Urinary bladder (tissue), 4 donors: ENCODE data around the gene C13orf46. TPM values are rescaled to one million over a fixed set of nuclear protein-coding genes. Genes with fewer than 3 reads are reported as not detected.
"Not testable (repeated sequence)": the region's sequence is repeated elsewhere in the genome, so short reads cannot be mapped to it uniquely, and the experiment has no call there.

ENCODE experiments used
- DNase-seq: peaks from one replicate; pipeline ENCODE4 v3.0.0-alpha.2; 2015; ENCODE audit errors: extremely low spot score
- H3K27ac ChIP-seq: one replicate; pipeline ENCODE4 v1.5.1; 2013; ENCODE audit warnings: low read depth, mild to moderate bottlenecking, moderate library complexity
- H3K36me3 ChIP-seq: one replicate; pipeline ENCODE4 v1.6.1; 2013; ENCODE audit warnings: mild to moderate bottlenecking, moderate library complexity; ENCODE audit not compliant: insufficient read depth
- H3K4me1 ChIP-seq: one replicate; pipeline ENCODE4 v1.6.1; 2013; ENCODE audit warnings: mild to moderate bottlenecking, moderate library complexity; ENCODE audit not compliant: insufficient read depth
- H3K4me3 ChIP-seq: one replicate; pipeline ENCODE4 v1.5.1; 2013; ENCODE audit warnings: low read depth, low read length
- WGBS: extraction: QIAGEN DNeasy Blood & Tissue Kit; methylation state at CpG from one replicate; pipeline ENCODE4 v1.1.7; 2013; 5-methylcytosine and 5-hydroxymethylcytosine counted together
- polyA plus RNA-seq: library from polyadenylated mRNA; stranded (reverse); fragments of 200-250 nt; gene quantifications from one replicate; pipeline ENCODE4 v1.2.3, GENCODE V29; 2013
- total RNA-seq: library from RNA; depleted of rRNA; stranded (reverse); fragments of >200 nt; gene quantifications from one replicate; pipeline ENCODE4 v1.2.3, GENCODE V29; 2014
- donor health status: healthy with polysubstance abuse.
- donor health status: healthy.

C13orf46 gene
- total and polyA plus RNA-seq, 2 donors, result 0.38 to 0.85 TPM

DNA sequence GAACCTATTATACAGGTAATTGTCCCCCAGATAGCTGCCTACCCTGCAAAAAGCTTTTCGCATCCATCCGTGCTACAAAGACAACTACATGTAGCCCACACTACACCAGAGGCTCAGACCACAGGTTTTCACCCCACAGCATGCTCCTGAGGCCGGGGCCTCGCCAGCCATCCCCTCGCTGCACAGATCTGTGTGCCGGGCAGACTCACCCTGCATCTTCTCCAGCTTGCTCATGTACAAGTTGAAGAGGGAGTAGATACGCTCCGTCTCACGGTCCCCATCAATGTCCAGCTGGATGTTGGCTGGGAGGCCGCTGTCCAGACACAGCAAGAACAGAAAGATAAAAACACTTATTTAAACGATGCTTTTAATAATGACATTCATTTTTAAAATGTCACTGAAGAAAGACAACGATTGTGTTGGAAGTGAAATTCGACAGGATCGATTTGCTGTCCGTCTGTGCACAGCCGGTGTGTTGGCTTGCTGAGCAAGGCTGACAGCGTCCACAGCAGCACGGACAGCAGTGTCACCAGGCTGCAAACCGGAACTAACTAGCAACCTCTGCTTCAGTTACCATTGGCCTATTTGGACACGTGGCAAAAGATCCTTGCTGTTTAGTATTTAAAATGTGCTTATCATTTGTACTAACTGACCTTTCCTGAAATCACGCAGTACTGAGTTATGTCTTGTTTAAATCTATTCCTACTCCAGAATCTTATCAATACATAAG is 18.6 kb upstream of the C13orf46 start:
- H3K27ac ChIP-seq, result no peak overlapping the region
- 92% methylated on average over 21 of the region's 21 CpGs for WGBS
- H3K36me3 ChIP-seq, result peaks cover 3% of the 10 kb centered on the region
- no peaks in the 10 kb centered on the region for H3K4me1 ChIP-seq
- DNase-seq, result no peak
- no peak overlapping the region for H3K4me3 ChIP-seq

DNA sequence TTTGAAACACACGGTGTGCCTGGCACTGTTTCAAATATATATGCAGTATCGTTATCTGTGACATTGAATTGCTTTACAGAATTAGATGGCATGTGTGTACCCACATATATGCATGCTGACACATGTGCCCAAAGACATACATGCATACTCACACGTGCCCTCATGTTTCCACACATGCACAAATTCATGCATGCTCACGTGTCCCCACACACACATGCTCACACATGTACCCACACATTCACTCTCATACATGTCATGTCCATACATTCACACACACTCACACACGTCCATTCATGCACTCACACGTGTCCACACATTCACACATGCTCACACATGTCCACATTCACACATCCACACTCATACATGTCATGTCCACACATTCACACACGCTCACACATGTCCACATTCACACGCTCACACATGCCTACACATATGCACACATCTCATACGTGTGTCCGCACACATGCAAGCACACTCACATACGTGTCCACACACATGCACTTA is 17.9 kb upstream of the C13orf46 start:
- no peaks in the 10 kb centered on the region for H3K4me1 ChIP-seq
- peaks cover 3% of the 10 kb centered on the region for H3K36me3 ChIP-seq
- no peak overlapping the region for H3K4me3 ChIP-seq
- no peak overlapping the region for H3K27ac ChIP-seq
- no peak for DNase-seq
- 87% methylated on average over 11 of the region's 11 CpGs for WGBS

DNA sequence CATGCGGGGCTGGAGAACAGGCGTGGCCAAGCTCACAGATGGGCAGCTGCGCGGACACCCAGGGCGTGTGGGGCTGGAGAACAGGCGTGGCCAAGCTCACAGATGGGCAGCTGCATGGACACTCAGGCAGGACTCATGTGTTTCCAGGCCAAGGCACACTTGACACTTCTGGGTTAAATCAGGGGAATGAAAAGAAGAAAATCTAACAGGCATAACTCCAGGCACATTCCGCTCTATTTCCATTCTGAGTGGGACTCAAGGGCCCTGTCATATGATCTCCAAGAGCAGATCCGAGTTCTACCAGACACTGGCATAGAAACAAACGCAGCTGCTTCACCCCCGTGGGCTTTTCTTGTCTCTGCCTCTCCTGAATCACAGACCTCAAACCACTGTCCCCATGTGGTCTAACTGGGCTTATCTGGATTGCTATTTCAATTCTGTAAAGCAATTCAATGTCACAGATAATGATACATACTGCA is 17.4 kb upstream of the C13orf46 start:
- Histone ChIP-seq H3K27ac (no peak overlapping the region), H3K4me1 (no peaks in the 10 kb centered on the region), H3K4me3 (no peak overlapping the region), H3K36me3 (peaks cover 3% of the 10 kb centered on the region)
- no peak for DNase-seq
- 79% methylated on average over 8 of the region's 10 CpGs for WGBS

DNA sequence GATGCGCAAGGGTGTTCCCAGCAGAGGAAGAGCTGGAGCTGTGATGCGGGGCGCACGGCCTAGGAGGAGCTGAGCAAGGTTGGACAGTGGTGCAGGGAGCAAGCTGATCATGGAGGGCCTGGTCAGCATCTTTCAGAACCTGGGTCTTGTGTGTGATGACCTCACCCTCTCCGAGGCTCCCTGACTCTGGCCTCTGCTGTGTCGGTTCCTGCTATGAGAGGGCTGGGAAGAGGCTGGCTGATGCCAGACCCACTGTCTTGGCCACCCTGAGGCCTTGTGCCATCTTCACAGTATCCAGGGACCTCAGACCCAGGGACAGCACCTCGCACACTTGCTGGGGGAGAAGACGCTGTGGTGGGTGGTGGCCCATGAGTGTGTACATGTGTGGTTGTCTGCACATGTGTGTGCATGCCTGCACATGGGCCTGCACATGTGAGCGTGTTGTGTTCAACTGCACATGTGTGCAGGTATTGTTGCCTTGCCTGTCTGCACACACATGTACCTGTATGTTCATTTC is 16.5 kb upstream of the C13orf46 start:
- 95% methylated on average over 9 of the region's 9 CpGs for WGBS
- no peak overlapping the region for H3K27ac ChIP-seq
- H3K36me3 ChIP-seq, result no peaks in the 10 kb centered on the region
- DNase-seq, result no peak
- H3K4me3 ChIP-seq, result no peak overlapping the region
- H3K4me1 ChIP-seq, result no peaks in the 10 kb centered on the region

DNA sequence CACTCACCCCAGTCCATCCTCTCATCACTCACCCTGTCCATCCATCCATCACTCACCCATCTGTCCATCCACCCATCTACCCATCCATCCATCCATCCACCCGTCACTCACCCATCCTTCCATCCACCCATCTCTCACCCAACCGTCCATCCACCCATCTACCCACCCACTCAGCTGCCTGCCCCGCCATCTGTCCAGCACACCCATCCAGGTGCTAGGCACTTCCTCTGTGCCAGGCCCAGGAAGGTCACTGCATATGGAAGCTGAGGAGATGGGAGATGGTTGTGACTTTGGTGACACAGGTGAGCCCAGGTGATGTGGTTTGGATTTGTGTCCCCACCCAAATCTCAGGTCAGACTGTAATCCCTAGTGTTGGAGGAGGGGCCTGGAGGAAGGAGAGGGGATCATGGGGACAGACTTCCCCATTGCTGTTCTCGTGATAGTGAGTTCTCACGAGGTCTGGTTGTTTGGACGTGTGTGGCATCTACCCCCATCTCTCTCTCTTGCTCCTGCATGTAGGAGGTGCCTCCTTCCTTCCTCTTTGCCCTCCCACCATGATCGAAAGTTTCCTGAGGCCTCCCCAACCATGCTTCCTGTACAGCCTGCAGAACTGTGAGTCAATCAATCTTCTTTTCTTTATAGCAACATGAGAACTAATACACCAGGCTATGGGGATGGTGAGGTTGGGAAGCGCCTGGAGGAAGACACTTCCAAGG is 15.9 kb upstream of the C13orf46 start:
- WGBS, result 96% methylated on average over 8 of the region's 8 CpGs
- no peaks in the 10 kb centered on the region for H3K36me3 ChIP-seq
- H3K4me1 ChIP-seq, result no peaks in the 10 kb centered on the region
- no peak overlapping the region for H3K27ac ChIP-seq
- no peak for DNase-seq
- no peak overlapping the region for H3K4me3 ChIP-seq

DNA sequence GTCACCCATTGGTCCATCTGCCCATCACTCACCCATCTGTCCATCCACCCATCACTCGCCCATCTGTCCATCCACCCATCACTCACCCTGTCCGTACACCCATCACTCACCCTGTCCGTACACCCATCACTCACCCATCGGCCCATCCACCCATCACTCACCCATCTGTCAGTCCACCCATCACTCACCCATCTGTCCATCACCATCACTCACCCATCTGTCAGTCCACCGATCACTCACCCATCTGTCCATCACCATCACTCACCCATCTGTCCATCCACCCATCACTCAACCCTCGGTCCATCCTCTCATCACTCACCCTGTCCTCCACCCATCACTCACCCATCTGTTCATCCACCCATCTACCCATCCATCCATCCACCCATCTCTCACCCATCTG is 15.0 kb upstream of the C13orf46 start:
- not testable (repeated sequence) for DNase-seq, H3K36me3 ChIP-seq, H3K4me1 ChIP-seq, H3K4me3 ChIP-seq, H3K27ac ChIP-seq
- WGBS, result 94% methylated on average over 6 of the region's 6 CpGs

DNA sequence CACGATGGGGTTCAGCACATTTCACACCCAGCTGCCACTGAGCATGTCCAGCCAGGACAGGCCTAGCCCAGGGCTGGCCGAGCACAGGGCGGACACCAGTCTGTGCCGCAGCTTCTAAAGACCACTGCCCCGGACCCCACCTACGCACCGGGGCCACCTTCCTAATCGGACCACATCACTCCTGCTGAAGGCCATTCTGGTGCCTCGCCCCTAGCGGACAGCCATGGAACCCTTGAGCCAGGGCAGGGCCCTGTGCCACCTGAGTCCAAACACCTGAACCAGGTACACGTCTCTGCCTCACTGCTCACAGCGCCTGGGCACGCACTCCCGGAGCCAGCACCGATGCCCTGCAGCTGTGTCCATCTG is 8.4 kb upstream of the C13orf46 start:
- H3K36me3 ChIP-seq, result no peaks in the 10 kb centered on the region

DNA sequence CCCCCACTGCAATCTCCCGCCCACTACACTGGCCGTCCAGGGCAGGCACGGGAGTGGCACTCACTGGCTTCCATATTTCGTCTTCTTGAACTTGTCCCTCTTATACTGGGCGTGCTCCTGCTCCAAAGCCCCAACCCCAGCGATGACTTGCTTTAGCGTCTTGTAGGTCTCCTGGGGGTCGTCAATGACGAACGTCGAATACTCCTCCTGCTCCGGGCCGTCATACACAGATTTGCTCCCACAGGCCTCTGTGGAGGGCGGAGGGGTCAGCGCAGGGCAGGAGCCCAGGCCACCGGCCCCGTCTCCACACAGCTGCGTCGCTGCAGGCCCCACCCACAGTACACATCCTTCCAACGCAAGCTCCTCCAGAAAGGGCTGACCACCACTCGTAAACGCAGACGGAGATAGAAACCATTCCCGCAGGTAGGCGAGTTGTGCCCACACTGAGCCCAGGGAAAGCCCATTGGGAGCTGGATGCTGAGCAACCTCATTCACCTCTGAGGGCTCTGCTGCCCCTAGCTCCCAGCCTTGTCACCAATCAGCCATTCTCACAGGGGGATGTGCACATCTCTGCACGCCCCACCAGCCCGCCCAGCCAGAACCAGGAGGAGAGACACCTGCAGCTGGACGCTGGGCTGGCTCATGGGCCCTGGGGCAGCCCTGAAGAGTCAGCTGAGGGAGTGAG is 7.9 kb upstream of the C13orf46 start:
- no peak overlapping the region for H3K27ac ChIP-seq
- H3K36me3 ChIP-seq, result no peaks in the 10 kb centered on the region
- no peak for DNase-seq
- WGBS, result 92% methylated on average over 28 of the region's 28 CpGs
- H3K4me3 ChIP-seq, result no peak overlapping the region
- no peaks in the 10 kb centered on the region for H3K4me1 ChIP-seq

More for the DNA sequence above, 8.4 kb upstream of the C13orf46 start:
- Histone ChIP-seq H3K27ac (no peak overlapping the region), H3K4me1 (no peaks in the 10 kb centered on the region), H3K4me3 (no peak overlapping the region)
- 97% methylated on average over 15 of the region's 15 CpGs for WGBS
- DNase-seq, result no peak

DNA sequence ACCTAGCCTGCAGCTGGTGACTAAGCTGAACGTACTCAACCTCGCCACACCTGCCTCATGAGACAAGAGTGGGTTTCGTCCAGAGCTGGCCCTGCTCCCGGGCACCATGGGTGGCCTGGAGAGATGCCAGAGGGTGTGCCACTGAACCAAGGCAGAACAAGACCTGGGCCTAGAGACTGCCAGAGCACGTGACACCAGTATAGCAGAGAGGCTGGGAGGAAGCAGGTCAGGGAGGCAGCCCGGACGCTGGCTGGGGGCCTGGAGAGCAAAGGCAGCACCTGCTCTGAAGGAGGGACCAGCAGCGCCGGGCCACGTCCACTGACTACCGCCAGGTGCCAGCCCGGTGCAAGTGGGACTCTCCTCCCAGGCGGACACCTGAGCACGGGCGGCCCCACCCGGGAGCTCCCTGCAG is 7.3 kb upstream of the C13orf46 start:
- H3K27ac ChIP-seq, result no peak overlapping the region
- 86% methylated on average over 16 of the region's 16 CpGs for WGBS
- H3K36me3 ChIP-seq, result no peaks in the 10 kb centered on the region
- no peak overlapping the region for H3K4me3 ChIP-seq
- DNase-seq, result no peak
- no peaks in the 10 kb centered on the region for H3K4me1 ChIP-seq

DNA sequence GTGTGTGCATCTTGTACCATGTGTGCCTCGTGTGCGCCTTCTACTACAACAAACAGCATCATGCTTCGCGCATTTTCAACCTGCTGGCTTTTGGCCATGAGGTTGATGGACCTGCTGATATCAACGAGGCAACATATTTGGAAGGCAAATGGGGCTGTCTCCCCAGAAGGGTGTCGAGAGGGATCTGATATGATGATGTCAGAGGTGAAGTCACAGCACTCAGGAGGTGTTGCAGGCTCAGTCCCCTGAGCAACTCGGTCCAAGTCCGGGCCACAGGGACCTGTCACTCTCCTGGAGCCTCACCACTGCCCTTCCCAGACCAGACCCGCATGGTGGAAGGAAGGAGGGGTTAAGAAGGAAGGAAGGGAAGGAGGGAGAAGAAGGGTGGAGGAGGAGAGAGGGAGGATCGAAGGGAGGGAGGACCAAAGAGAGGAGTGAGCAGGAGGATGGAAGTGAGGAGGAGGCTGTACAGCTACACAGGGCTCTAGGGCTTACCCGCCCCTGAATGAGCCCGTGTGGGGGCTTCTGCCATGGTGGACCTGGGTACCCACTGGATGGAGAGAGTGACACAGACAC is 6.7 kb upstream of the C13orf46 start:
- H3K4me1 ChIP-seq, result no peaks in the 10 kb centered on the region
- 88% methylated on average over 12 of the region's 12 CpGs for WGBS
- H3K36me3 ChIP-seq, result no peaks in the 10 kb centered on the region
- DNase-seq, result no peak
- no peak overlapping the region for H3K27ac ChIP-seq
- no peak overlapping the region for H3K4me3 ChIP-seq

DNA sequence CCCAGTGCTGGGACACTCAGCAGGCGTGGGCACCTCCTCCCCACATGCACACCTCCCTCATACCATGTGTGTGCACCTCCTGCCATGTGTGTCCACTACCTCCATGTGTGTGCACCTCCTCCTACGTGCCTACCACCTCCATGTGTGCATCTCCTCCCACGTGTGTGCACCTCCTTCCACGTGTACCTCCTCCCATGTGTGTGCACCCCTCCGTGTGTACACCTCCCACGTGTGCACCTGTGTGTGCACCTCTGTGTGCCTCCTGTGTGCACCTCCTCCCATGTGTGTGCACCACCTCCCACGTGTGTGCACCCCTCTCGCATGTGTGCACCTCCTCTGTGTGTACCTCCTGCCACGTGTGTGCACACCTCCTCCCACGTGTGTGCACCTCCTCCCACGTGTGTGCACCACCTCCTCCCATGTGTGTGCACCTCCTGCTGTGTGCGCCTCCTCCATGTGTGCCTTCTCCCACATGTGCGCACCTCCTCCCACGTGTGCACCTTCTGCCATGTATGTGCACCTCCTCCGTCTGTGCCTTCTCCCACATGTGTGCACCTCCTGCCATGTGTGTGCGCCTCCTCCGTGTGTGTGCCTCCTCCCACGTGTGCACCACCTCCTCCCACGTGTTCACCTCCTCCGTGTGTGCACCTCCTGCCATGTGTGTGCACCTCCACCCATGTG is 6.1 kb upstream of the C13orf46 start:
- no peak overlapping the region for H3K27ac ChIP-seq
- H3K4me1 ChIP-seq, result no peaks in the 10 kb centered on the region
- WGBS, result 93% methylated on average over 20 of the region's 20 CpGs
- H3K4me3 ChIP-seq, result no peak overlapping the region
- DNase-seq, result no peak
- no peaks in the 10 kb centered on the region for H3K36me3 ChIP-seq

DNA sequence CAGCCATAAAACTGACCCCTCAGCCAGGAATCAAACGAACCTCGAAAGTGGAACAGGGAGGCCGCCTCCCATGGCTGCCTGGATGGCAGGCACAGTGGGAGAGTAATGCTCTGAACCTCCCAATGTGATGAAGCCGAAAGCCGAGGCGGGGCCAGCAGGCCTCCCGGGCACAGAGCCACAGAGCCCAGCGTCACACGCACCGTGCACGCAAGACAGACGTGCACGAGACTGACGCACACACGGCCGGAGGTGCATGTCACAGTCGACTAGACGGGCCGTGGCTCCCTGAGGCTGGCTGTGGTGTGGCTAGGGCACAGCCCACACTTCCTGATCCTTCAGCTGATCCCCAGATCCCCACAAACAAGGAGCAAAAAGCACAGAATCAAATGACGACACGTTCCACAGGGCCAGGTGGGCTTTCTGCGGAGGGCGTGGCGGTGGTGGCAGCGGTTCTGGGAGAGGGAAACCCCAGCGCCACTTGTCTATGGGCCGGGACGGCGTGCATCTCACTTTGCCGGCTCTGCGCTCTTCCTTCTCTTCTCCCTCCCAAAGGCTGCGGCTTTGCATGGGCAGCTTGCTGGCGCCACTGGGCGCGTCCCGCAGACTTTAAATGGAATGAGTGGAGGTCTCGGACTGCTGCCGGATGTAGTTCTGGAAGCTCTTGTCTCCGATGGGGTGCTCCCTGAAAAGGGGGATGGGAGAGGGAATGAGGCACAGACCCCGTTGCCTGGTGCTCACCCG is 5.0 kb upstream of the C13orf46 start:
- WGBS, result 90% methylated on average over 41 of the region's 41 CpGs
- no peak for DNase-seq
- H3K27ac ChIP-seq, result no peak overlapping the region
- H3K4me3 ChIP-seq, result no peak overlapping the region
- no peaks in the 10 kb centered on the region for H3K36me3 ChIP-seq
- H3K4me1 ChIP-seq, result no peaks in the 10 kb centered on the region
